ENCODE measurements around the gene CALHM6.
"Not testable (repeated sequence)": the region's sequence is repeated elsewhere in the genome, so short reads cannot be mapped to it uniquely, and the experiment has no call there.

The CALHM6 gene

GRCh38 chr6:116483616-116484015 is 22.4 kb downstream of the CALHM6 start:
- Histone ChIP-seq H2BK120ac (ENCODE audit: low read depth, low read length) (no peak overlapping the region), H3K4ac (ENCODE audit: low read depth, low read length) (no peak overlapping the region), H3K4me2 (ENCODE audit: low read length) (no peak overlapping the region), H3K56ac (ENCODE audit: low read length) (no peak overlapping the region), H3K79me2 (ENCODE audit: control insufficient read depth, insufficient read depth, low read length) (no peaks in the 10 kb centered on the region), H4K5ac (ENCODE audit: low read length) (no peak overlapping the region), H3K27me3 (ENCODE audit: insufficient read depth, low read length, poor library complexity) (no peaks in the 10 kb centered on the region), H2AK5ac (ENCODE audit: low read length) (no peak overlapping the region), H3K79me1 (ENCODE audit: low read length) (no peaks in the 10 kb centered on the region), H3K4me3 (ENCODE audit: low read length) (no peak overlapping the region), H2BK5ac (ENCODE audit: low read length) (no peak overlapping the region), H4K8ac (ENCODE audit: low read depth, low read length) (no peak overlapping the region), H2BK15ac (replicated peaks; ENCODE audit: low read depth) (no peak overlapping the region), H3K18ac (ENCODE audit: low read length) (no peak overlapping the region), H3K23ac (ENCODE audit: low read length) (no peak overlapping the region), H3K27ac (ENCODE audit: low read depth, low read length) (no peak overlapping the region), H3K36me3 (ENCODE audit: control insufficient read depth, insufficient read depth, low read length) (no peaks in the 10 kb centered on the region), H3K9ac (ENCODE audit: low read length) (no peak overlapping the region), H3K4me1 (ENCODE audit: control insufficient read depth, low read depth, low read length) (no peaks in the 10 kb centered on the region)
- WGBS (ENCODE audit: extremely low coverage, insufficient coverage, low lambda C conversion rate), result no CpG with 5 or more reads among the region's 2 CpGs
- DNase-seq, result no peak

- Histone ChIP-seq H3K27me3 (ENCODE audit: insufficient read depth, low read length, poor library complexity) (no peaks in the 10 kb centered on the region), H3K4me3 (ENCODE audit: low read length) (no peak overlapping the region), H4K5ac (ENCODE audit: low read length) (no peak overlapping the region), H3K4me2 (ENCODE audit: low read length) (no peak overlapping the region), H3K36me3 (ENCODE audit: control insufficient read depth, insufficient read depth, low read length) (no peaks in the 10 kb centered on the region), H3K79me2 (ENCODE audit: control insufficient read depth, insufficient read depth, low read length) (no peaks in the 10 kb centered on the region), H3K79me1 (ENCODE audit: low read length) (no peaks in the 10 kb centered on the region), H3K9ac (ENCODE audit: low read length) (no peak overlapping the region), H2BK5ac (ENCODE audit: low read length) (no peak overlapping the region), H3K23ac (ENCODE audit: low read length) (no peak overlapping the region), H3K18ac (ENCODE audit: low read length) (no peak overlapping the region), H3K27ac (ENCODE audit: low read depth, low read length) (no peak overlapping the region), H2BK120ac (ENCODE audit: low read depth, low read length) (no peak overlapping the region), H2AK5ac (ENCODE audit: low read length) (no peak overlapping the region), H3K4ac (ENCODE audit: low read depth, low read length) (no peak overlapping the region), H4K8ac (ENCODE audit: low read depth, low read length) (no peak overlapping the region), H3K56ac (ENCODE audit: low read length) (peak overlapping the region; percentile 25), H2BK15ac (replicated peaks; ENCODE audit: low read depth) (no peak overlapping the region), H3K4me1 (ENCODE audit: control insufficient read depth, low read depth, low read length) (no peaks in the 10 kb centered on the region)
- no peak for DNase-seq
- WGBS (ENCODE audit: extremely low coverage, insufficient coverage, low lambda C conversion rate), result no CpG with 5 or more reads among the region's 5 CpGs
Observed at GRCh38 chr6:116485559-116486184, 24.5 kb downstream of the CALHM6 start.

GRCh38 chr6:116491610-116492330 is 30.6 kb downstream of the CALHM6 start:
- Histone ChIP-seq H4K5ac (ENCODE audit: low read length) (peak overlapping the region; percentile 29), H2BK120ac (ENCODE audit: low read depth, low read length) (no peak overlapping the region), H2BK5ac (ENCODE audit: low read length) (no peak overlapping the region), H3K4me2 (ENCODE audit: low read length) (no peak overlapping the region), H3K79me1 (ENCODE audit: low read length) (no peaks in the 10 kb centered on the region), H3K79me2 (ENCODE audit: control insufficient read depth, insufficient read depth, low read length) (no peaks in the 10 kb centered on the region), H3K9ac (ENCODE audit: low read length) (no peak overlapping the region), H3K4me3 (ENCODE audit: low read length) (no peak overlapping the region), H3K18ac (ENCODE audit: low read length) (no peak overlapping the region), H4K8ac (ENCODE audit: low read depth, low read length) (no peak overlapping the region), H3K36me3 (ENCODE audit: control insufficient read depth, insufficient read depth, low read length) (no peaks in the 10 kb centered on the region), H2BK15ac (replicated peaks; ENCODE audit: low read depth) (no peak overlapping the region), H3K27me3 (ENCODE audit: insufficient read depth, low read length, poor library complexity) (no peaks in the 10 kb centered on the region), H3K27ac (ENCODE audit: low read depth, low read length) (no peak overlapping the region), H3K23ac (ENCODE audit: low read length) (no peak overlapping the region), H3K4me1 (ENCODE audit: control insufficient read depth, low read depth, low read length) (no peaks in the 10 kb centered on the region), H3K56ac (ENCODE audit: low read length) (no peak overlapping the region), H3K4ac (ENCODE audit: low read depth, low read length) (no peak overlapping the region), H2AK5ac (ENCODE audit: low read length) (no peak overlapping the region)
- no peak for DNase-seq
- WGBS (ENCODE audit: extremely low coverage, insufficient coverage, low lambda C conversion rate), result no CpG with 5 or more reads among the region's 1 CpG

- no peak overlapping the region for H2AK5ac ChIP-seq (ENCODE audit: low read length)
- H4K5ac ChIP-seq (ENCODE audit: low read length), result no peak overlapping the region
- no peak overlapping the region for H3K56ac ChIP-seq (ENCODE audit: low read length)
- no peak overlapping the region for H3K27ac ChIP-seq (ENCODE audit: low read depth, low read length)
- no peaks in the 10 kb centered on the region for H3K79me1 ChIP-seq (ENCODE audit: low read length)
- no peak overlapping the region for H3K9ac ChIP-seq (ENCODE audit: low read length)
- H3K79me2 ChIP-seq (ENCODE audit: control insufficient read depth, insufficient read depth, low read length), result no peaks in the 10 kb centered on the region
- H3K23ac ChIP-seq (ENCODE audit: low read length), result no peak overlapping the region
- WGBS (ENCODE audit: extremely low coverage, insufficient coverage, low lambda C conversion rate), result no CpG with 5 or more reads among the region's 6 CpGs
- H3K4me1 ChIP-seq (ENCODE audit: control insufficient read depth, low read depth, low read length), result no peaks in the 10 kb centered on the region
- no peak overlapping the region for H2BK15ac ChIP-seq (replicated peaks; ENCODE audit: low read depth)
- H3K4me2 ChIP-seq (ENCODE audit: low read length), result no peak overlapping the region
- H3K27me3 ChIP-seq (ENCODE audit: insufficient read depth, low read length, poor library complexity), result no peaks in the 10 kb centered on the region
- H4K8ac ChIP-seq (ENCODE audit: low read depth, low read length), result no peak overlapping the region
- DNase-seq, result peak; percentile 65
- H3K4me3 ChIP-seq (ENCODE audit: low read length), result no peak overlapping the region
- no peaks in the 10 kb centered on the region for H3K36me3 ChIP-seq (ENCODE audit: control insufficient read depth, insufficient read depth, low read length)
- H2BK5ac ChIP-seq (ENCODE audit: low read length), result no peak overlapping the region
- H2BK120ac ChIP-seq (ENCODE audit: low read depth, low read length), result no peak overlapping the region
- no peak overlapping the region for H3K4ac ChIP-seq (ENCODE audit: low read depth, low read length)
- H3K18ac ChIP-seq (ENCODE audit: low read length), result no peak overlapping the region
Observed at GRCh38 chr6:116492331-116493067, 31.3 kb downstream of the CALHM6 start.

GRCh38 chr6:116495161-116495560 is 34.0 kb downstream of the CALHM6 start:
- not testable (repeated sequence) for H3K36me3 ChIP-seq (ENCODE audit: control insufficient read depth, insufficient read depth, low read length); H3K4me2 ChIP-seq (ENCODE audit: low read length); H3K79me2 ChIP-seq (ENCODE audit: control insufficient read depth, insufficient read depth, low read length); H3K27ac ChIP-seq (ENCODE audit: low read depth, low read length); DNase-seq; H2BK15ac ChIP-seq (replicated peaks; ENCODE audit: low read depth); H3K18ac ChIP-seq (ENCODE audit: low read length); H2BK120ac ChIP-seq (ENCODE audit: low read depth, low read length); H2BK5ac ChIP-seq (ENCODE audit: low read length); H3K23ac ChIP-seq (ENCODE audit: low read length); H4K8ac ChIP-seq (ENCODE audit: low read depth, low read length); H2AK5ac ChIP-seq (ENCODE audit: low read length); H3K79me1 ChIP-seq (ENCODE audit: low read length); H3K4ac ChIP-seq (ENCODE audit: low read depth, low read length); H3K56ac ChIP-seq (ENCODE audit: low read length); H3K27me3 ChIP-seq (ENCODE audit: insufficient read depth, low read length, poor library complexity); H4K5ac ChIP-seq (ENCODE audit: low read length); H3K4me1 ChIP-seq (ENCODE audit: control insufficient read depth, low read depth, low read length); H3K4me3 ChIP-seq (ENCODE audit: low read length); H3K9ac ChIP-seq (ENCODE audit: low read length)
- WGBS (ENCODE audit: extremely low coverage, insufficient coverage, low lambda C conversion rate), result no CpG with 5 or more reads among the region's 1 CpG

All from mesendoderm (in vitro differentiated cells).